Measurements from ENCODE around the gene TPD52L1.

Gene TPD52L1

DNA sequence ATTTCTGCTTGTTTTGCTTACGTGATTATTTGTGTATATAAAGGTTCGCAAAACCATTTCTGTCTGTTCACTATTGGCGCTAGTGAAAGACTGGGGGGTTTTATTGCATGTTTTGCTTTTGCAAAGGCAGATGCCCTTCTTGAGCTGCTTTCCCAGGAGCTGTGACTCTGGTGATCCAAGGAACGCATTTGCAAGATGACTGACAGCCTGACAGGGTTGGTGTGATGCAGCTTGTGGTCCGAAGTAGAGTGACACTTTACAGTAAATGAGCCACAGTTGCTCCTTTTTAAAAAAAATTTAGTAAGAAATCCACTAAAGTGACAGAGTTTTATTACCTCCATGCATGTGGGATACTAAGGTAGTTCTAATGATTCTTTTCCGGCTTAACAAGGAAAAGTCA is 73.7 kb downstream of the TPD52L1 start:
- no peaks in the 10 kb centered on the region for H3K27me3 Mint-ChIP-seq
- no peak overlapping the region for H3K4me3 Mint-ChIP-seq
- H3K9me3 Mint-ChIP-seq, result no peaks in the 10 kb centered on the region
- no peaks in the 10 kb centered on the region for H3K36me3 Mint-ChIP-seq
- no peak overlapping the region for H3K27ac Mint-ChIP-seq
- no peaks in the 10 kb centered on the region for H3K4me1 Mint-ChIP-seq

DNA sequence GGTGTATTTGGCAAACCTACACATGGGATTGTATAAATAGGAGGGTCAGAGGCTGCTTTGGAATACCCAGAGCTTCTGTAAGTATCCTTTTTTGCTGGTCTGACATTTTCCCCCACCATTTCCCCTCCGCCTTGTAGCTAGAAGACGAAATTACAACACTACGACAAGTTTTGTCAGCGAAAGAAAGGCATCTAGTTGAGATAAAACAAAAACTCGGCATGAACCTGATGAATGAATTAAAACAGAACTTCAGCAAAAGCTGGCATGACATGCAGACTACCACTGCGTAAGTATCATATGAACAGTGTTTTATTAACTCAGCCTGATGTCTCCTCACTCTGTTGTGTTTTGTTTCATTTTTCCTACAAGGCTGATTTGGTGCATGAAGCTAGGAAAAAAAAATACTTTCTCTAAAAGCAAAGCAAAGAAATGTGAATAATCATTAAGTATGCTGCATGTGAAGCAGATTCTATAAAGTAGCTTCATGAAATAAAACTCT is 75.5 kb downstream of the TPD52L1 start:
- no peaks in the 10 kb centered on the region for H3K9me3 Mint-ChIP-seq
- no peak overlapping the region for H3K4me3 Mint-ChIP-seq

DNA sequence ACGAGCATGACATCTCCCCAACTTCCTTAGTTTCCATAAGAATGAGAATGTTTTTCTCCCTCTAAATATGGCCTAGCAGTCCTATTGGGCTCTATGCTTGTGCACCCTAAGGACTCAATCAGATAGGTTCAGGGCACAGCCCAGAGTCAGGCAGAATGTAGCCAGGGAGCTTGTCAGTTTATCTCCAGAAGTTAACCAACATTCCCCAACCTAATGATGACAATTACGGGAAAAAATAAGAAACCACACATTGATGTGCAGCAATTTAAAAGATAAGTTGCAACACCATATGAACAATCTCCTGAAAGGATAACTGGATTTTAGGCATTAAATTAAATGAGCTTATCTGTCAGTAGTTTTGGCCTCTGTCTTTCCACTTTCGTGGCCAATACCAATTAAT is 77.1 kb downstream of the TPD52L1 start:
- no peaks in the 10 kb centered on the region for H3K9me3 Mint-ChIP-seq
- no peak overlapping the region for H3K4me3 Mint-ChIP-seq
- no peak overlapping the region for H3K27ac Mint-ChIP-seq
- peaks cover 4% of the 10 kb centered on the region for H3K4me1 Mint-ChIP-seq
- H3K27me3 Mint-ChIP-seq, result no peaks in the 10 kb centered on the region
- H3K36me3 Mint-ChIP-seq, result no peaks in the 10 kb centered on the region

More for the DNA sequence above, 75.5 kb downstream of the TPD52L1 start:
- Mint-ChIP-seq H3K4me1 (peaks cover 4% of the 10 kb centered on the region), H3K27ac (no peak overlapping the region), H3K36me3 (no peaks in the 10 kb centered on the region), H3K27me3 (no peaks in the 10 kb centered on the region)

DNA sequence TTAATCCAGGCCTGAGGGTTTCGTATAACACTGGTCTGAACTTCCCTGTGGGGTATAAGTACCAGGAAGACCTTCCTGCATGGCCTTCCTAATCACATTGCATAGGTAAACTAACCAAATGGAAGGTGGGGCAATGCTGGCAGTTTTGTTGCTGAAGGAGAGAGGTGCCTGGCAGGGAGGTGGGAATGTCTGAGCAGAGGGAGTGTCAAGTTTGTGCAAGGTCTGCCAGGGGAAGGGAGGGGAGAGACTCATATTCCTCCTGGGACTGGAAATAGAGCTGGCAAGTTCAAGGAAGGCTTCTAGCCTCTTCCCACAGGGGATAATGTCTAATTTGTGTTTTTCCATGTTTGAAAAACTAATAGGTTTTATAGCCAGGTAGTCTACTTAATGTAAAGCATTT is 77.6 kb downstream of the TPD52L1 start:
- Mint-ChIP-seq H3K36me3 (no peaks in the 10 kb centered on the region), H3K9me3 (no peaks in the 10 kb centered on the region), H3K27me3 (no peaks in the 10 kb centered on the region), H3K27ac (no peak overlapping the region), H3K4me1 (peaks cover 4% of the 10 kb centered on the region), H3K4me3 (no peak overlapping the region)

DNA sequence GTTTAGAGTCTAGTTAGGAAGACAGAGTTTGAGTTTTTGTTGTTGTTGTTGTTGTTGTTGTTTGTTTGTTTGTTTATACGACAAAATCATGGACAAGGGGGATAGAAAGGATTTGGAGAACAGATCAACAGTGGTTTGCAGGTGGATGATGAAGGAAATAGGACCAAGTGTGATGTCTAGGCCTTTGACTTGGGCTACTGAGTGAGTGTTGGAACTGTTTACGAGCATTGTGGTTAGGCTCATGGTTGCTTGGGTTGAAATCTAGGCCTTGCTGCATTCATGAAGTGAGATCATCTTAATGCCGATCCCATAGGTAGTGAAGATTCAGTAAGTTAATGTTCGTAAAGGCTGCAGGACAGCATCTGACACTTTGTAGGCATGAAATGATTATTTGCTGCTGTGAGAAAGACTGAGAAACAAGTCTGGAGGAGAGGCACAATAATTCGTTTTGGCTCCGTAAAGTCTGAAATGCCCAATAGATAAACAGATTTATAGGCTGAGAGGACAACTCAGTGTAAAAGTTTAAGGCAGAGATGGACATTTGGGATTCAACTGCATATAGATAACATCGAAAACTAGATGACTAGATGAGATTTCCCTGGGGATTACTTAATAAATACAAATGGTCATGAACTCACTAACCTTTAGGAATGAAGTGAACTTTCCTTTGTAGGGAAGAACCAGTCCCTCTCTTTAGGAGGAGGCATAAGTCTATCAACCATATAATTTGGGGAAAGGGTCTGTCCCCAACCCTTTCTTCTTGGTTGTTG is 78.2 kb downstream of the TPD52L1 start:
- Mint-ChIP-seq H3K4me3 (no peak overlapping the region), H3K36me3 (no peaks in the 10 kb centered on the region), H3K4me1 (peaks cover 4% of the 10 kb centered on the region), H3K9me3 (no peaks in the 10 kb centered on the region), H3K27me3 (no peaks in the 10 kb centered on the region), H3K27ac (no peak overlapping the region)

DNA sequence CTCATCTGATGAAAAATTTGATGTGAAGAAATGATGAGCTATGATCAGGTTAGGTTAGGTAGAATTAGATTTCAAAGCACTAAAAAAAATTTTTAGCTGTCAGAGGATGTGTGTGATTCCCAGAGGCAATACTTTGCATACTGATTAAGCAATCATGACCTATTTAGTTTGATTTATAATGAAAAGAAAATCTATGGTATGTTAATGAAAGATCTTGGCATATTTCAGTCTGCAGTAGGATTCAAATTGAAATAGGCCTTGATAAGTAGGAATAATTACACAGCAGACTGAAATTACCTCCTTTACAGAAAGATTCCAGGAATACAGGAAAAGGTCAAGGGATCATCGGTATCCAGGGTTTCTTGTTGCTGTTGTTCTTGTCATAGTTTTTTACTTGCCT is 78.9 kb downstream of the TPD52L1 start:
- Mint-ChIP-seq H3K27ac (no peak overlapping the region), H3K4me3 (no peak overlapping the region), H3K27me3 (no peaks in the 10 kb centered on the region), H3K9me3 (no peaks in the 10 kb centered on the region), H3K36me3 (no peaks in the 10 kb centered on the region), H3K4me1 (peaks cover 4% of the 10 kb centered on the region)

DNA sequence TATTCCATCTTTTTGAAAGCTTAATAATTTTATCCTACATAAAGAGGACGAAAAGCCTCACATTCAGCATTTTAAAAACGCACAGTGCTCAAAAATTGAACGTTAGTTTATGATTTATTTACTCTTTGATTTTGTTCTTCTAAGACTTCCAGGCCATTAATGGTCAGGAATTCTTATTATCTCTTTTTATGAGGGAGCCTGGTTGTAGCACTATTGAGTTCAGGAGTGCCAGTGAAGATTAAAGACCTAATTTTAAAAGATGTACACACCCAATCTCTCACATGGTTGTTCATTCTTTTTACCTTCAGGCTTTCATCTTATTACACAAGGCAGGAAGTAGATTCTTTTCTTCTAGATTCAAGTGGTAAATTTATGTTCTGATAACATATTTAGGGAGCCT is 79.6 kb downstream of the TPD52L1 start:
- Mint-ChIP-seq H3K4me1 (peaks cover 4% of the 10 kb centered on the region), H3K9me3 (no peaks in the 10 kb centered on the region), H3K27me3 (no peaks in the 10 kb centered on the region), H3K4me3 (no peak overlapping the region), H3K36me3 (no peaks in the 10 kb centered on the region), H3K27ac (no peak overlapping the region)

DNA sequence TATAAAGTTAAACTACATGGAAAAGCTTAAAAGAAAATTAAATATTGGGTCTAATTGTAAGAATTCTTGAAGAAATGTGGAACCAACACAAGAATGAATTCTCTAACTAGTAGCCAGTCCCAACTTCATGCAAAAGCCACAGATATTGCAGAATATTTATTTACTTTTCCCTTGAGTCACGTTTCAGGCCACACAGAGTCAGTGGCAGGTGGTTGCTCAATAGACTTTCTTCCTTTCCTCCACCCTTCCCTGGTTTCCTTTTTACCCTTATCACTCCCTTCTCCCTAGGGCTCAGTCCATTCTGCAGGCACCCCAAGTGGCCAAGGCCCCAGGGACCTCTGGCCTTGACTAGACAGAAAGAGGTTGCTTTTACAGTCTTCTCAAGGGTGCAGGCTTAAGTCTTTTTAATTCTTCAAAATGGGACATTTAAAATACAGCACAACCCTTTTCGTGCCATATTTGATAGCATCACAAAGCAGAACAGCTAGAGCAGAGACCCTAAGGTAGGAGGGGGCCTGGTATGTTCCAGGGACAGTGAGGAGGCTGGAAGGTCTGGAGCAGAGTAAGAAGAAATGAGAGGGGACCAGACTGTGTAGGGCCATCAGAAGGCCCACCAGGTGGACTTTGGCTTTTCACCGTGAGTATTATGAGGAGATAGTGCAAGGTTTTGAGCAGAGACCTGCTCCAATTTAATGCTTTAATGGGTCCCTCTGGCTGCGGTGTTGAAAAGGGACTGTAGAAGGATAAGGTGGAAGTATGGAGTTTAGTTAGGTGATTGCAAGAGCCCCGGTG is 83.2 kb downstream of the TPD52L1 start:
- no peak overlapping the region for H3K27ac Mint-ChIP-seq
- H3K4me1 Mint-ChIP-seq, result peaks cover 4% of the 10 kb centered on the region
- no peaks in the 10 kb centered on the region for H3K27me3 Mint-ChIP-seq
- peaks cover 19% of the 10 kb centered on the region for H3K9me3 Mint-ChIP-seq
- no peak overlapping the region for H3K4me3 Mint-ChIP-seq
- H3K36me3 Mint-ChIP-seq, result no peaks in the 10 kb centered on the region

DNA sequence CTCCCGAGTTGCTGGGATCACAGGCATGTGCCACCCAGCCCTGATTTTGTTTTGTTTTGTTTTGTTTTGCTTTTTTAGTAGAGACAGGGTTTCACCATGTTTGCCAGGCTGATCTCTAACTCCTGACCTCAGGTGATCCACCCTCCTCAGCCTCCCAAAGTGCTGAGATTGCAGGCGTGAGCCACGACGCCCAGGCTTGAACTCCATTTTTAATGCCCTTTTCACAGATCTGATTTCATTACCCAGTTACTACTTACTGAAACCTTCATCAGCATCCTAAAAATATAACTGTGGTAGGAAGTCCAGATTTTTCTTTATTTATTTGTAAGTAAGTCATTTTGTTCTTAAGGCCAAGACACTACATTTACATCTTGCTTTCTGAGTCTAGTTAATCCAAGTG is 84.2 kb downstream of the TPD52L1 start:
- Mint-ChIP-seq H3K36me3 (no peaks in the 10 kb centered on the region), H3K4me3 (no peak overlapping the region), H3K27me3 (peaks cover 3% of the 10 kb centered on the region), H3K4me1 (peaks cover 4% of the 10 kb centered on the region), H3K27ac (no peak overlapping the region), H3K9me3 (peaks cover 22% of the 10 kb centered on the region)

DNA sequence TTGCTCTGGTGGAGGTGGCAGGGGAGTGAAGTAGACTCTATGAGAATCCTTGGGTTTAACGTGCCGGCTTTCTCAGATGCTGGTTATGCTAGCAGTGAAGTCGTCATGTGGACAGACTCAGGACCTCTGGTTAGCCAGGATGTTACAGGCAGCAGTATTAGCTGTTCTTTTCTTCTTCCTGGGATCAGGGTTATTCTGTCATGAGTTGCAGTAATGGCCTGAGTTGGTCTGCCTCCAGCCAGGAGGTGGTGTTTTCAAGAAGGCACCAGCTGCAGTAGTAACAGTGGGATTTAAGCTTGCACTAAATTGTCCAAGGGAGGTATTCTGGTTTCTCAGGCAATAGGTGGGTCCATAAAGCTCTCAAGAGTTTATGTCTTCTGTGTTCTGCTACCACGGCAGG is 91.5 kb downstream of the TPD52L1 start:
- Mint-ChIP-seq H3K4me1 (no peaks in the 10 kb centered on the region), H3K9me3 (peaks cover 19% of the 10 kb centered on the region), H3K27me3 (peaks cover 12% of the 10 kb centered on the region), H3K4me3 (no peak overlapping the region), H3K27ac (no peak overlapping the region), H3K36me3 (no peaks in the 10 kb centered on the region)

DNA sequence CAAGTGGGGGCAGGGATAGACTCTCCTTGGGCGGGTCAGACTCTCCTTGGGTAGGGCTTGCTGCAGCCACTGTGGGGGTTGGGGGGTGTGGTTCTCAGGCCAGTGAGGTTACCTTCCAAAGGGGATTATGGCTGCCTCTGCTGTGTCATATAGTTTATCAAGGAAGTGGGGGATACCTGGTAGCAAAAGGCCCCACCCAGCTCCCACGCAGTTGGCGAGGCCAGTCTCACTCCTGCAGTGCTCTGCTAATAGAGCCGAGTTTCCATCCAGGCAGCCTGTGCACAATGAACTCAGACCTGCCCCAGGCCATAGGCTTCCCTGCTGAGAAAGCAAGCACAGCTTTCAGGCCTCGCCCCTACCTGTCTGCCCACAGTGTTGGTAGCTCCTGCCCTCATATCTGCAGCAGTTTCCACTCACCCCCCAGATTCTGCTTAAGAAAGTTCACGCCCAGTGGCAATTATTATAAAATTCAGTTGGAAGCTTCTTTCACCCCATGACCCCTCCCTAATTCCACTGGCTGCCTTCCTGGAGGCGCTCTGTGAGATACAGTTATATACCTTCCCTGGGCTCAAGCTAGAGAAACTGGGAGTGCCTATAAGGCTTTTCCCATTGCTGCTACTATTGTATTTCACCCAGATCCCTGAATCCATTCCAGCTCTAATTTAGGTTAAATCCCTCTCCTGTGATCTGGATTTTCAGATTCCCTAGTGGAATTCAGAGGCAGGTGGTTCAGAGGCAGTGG is 92.1 kb downstream of the TPD52L1 start:
- Mint-ChIP-seq H3K4me3 (no peak overlapping the region), H3K36me3 (no peaks in the 10 kb centered on the region), H3K27me3 (peaks cover 12% of the 10 kb centered on the region), H3K4me1 (no peaks in the 10 kb centered on the region), H3K9me3 (peaks cover 14% of the 10 kb centered on the region), H3K27ac (no peak overlapping the region)

DNA sequence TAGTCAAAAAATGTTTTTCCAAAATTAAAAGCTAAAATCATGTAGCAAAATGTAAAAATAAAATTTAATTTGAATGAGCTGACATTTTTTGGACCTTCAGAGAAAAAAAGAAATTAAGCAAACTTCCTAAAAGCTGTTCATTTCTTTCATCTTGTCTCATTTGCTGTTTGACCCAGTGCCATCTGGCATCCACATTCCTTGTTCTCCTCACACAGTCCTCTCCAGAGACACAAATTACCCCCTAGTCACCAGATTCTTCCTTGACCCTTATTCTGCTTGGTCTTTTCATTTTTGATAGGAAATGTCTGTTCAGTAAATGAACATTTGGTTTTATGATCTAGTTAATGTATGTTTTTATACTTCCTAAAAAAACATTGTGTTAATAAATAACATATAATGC is 93.0 kb downstream of the TPD52L1 start:
- peaks cover 12% of the 10 kb centered on the region for H3K27me3 Mint-ChIP-seq
- H3K27ac Mint-ChIP-seq, result no peak overlapping the region
- H3K4me3 Mint-ChIP-seq, result no peak overlapping the region
- peaks cover 5% of the 10 kb centered on the region for H3K9me3 Mint-ChIP-seq
- H3K4me1 Mint-ChIP-seq, result no peaks in the 10 kb centered on the region
- no peaks in the 10 kb centered on the region for H3K36me3 Mint-ChIP-seq

DNA sequence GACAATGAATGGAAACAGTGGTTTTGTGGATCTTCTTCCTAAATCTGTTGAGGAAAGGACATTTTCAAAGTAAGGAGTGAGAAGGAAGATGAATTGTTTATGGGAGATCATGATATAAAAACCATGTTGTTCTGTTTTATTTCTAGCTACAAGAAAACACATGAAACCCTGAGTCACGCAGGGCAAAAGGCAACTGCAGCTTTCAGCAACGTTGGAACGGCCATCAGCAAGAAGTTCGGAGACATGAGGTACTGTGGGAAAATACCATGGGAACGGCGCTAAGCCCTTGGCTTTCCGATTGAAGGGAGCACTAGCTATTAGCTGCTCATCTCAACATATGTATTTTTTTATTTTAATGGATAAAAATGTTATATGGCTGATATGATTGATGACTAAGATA is 94.6 kb downstream of the TPD52L1 start:
- H3K36me3 Mint-ChIP-seq, result no peaks in the 10 kb centered on the region
- no peak overlapping the region for H3K4me3 Mint-ChIP-seq
- H3K27me3 Mint-ChIP-seq, result peaks cover 6% of the 10 kb centered on the region
- no peak overlapping the region for H3K27ac Mint-ChIP-seq
- no peaks in the 10 kb centered on the region for H3K9me3 Mint-ChIP-seq
- H3K4me1 Mint-ChIP-seq, result no peaks in the 10 kb centered on the region

DNA sequence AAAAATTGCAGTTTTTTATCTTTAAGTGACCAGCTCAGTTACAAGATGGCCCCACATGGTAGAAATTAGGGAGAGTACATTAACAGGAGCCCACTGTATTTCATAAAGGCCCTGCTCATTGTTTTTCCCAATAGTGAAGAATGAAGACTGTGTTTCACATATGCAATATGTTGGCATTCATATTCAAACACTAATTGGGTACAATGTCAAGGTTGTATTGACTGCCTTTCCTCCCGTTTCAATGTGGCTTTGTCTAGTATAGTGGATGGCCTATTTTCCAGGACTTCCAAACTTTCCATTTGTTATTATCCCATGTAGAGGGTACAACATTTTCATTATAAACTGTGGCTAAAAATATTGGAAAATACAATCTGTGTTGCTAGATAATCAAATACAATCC is 96.9 kb downstream of the TPD52L1 start:
- no peaks in the 10 kb centered on the region for H3K4me1 Mint-ChIP-seq
- no peaks in the 10 kb centered on the region for H3K36me3 Mint-ChIP-seq
- no peak overlapping the region for H3K4me3 Mint-ChIP-seq
- H3K27ac Mint-ChIP-seq, result no peak overlapping the region
- peaks cover 5% of the 10 kb centered on the region for H3K27me3 Mint-ChIP-seq
- no peaks in the 10 kb centered on the region for H3K9me3 Mint-ChIP-seq

DNA sequence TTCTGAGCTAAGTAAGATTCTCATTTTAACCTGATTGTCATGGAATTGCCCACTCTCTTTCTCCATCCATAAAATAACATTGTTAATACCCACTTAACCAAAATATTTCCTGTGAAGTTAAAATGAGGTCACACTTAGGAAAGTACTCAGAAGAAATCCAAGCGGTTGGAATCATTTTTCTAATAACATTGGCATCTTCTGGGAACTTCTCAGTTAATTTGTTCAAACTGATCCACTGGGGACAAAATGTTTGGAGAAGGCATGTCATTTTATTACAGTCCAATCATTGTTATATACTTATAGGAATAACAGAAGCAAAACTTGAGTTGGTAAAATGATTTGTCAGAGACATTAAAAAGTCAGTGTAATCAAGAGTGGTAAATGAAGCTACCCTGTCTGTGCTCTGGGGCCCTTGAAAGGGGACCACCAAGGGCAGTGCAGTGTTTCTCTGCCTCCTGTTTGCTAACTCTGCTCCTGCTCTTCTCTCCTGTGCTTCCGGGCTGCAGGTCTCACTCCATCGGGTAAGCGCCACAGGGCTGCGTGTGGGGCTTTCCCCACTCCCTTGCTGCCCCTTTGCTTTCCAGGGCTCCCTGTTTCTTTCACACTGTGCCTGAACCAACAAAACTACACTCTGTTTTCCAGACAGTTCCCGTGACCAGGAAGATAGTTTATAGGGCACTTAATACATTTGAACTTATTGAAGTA is 98.1 kb downstream of the TPD52L1 start:
- Mint-ChIP-seq H3K4me1 (no peaks in the 10 kb centered on the region), H3K4me3 (peak overlapping the region; percentile 39), H3K36me3 (no peaks in the 10 kb centered on the region), H3K9me3 (no peaks in the 10 kb centered on the region), H3K27me3 (peaks cover 3% of the 10 kb centered on the region), H3K27ac (no peak overlapping the region)

Measured in activated naive CD4-positive, alpha-beta T cell treated with anti-CD3 and anti-CD28 coated beads, Interleukin-2, amount 50 U/mL, for 24 hours (primary cell).